MCF 10A (cell line): ENCODE data around the gene SEC24D. TPM values are rescaled to one million over a fixed set of nuclear protein-coding genes. Genes with fewer than 3 reads are reported as not detected.
"Not testable (repeated sequence)": the region's sequence is repeated elsewhere in the genome, so short reads cannot be mapped to it uniquely, and the experiment has no call there.

Source experiments
- BruUV-seq: library from RNA; stranded (reverse); fragments of 400-500 nt; replicated peaks from 2 replicates; lab custom pipeline; 2021; lab: Mats Ljungman, UMichigan
- CTCF ChIA-PET: fragments of 300-600 bp; sonication (Branson Sonifier 250); formaldehyde crosslinking; extraction: SDS; loops from one replicate; lab custom pipeline; 2021; ENCODE audit warnings: antibody characterized with exemption, inconsistent platforms; lab: Yijun Ruan, JAX
- POLR2A ChIA-PET: fragments of 300-600, 350-650 bp; sonication (Branson Sonifier 250); formaldehyde crosslinking; extraction: SDS; loops from one replicate; lab custom pipeline; 2020; ENCODE audit warnings: antibody characterized with exemption, inconsistent platforms; lab: Yijun Ruan, JAX
- DNase-seq: peaks from one replicate; pipeline ENCODE4 v3.0.0-alpha.2; 2018; ENCODE audit not compliant: unreplicated experiment
- H3K27ac Mint-ChIP-seq: one replicate; pipeline ENCODE4 v1.8.0; 2022; ENCODE audit warnings: mild to moderate bottlenecking, low read depth, mixed read lengths; ENCODE audit not compliant: unreplicated experiment
- H3K27me3 Mint-ChIP-seq: one replicate; pipeline ENCODE4 v1.8.0; 2022; ENCODE audit warnings: mixed read lengths; ENCODE audit not compliant: insufficient read depth, unreplicated experiment
- H3K36me3 Mint-ChIP-seq: one replicate; pipeline ENCODE4 v1.8.0; 2022; ENCODE audit warnings: mild to moderate bottlenecking, moderate library complexity, mixed read lengths; ENCODE audit not compliant: insufficient read depth, unreplicated experiment
- H3K4me1 Mint-ChIP-seq: one replicate; pipeline ENCODE4 v1.8.0; 2022; ENCODE audit warnings: mixed read lengths; ENCODE audit not compliant: insufficient read depth, unreplicated experiment
- H3K4me3 Mint-ChIP-seq: one replicate; pipeline ENCODE4 v1.8.0; 2022; ENCODE audit warnings: mild to moderate bottlenecking, moderate library complexity, mixed read lengths; ENCODE audit not compliant: unreplicated experiment
- H3K9me3 Mint-ChIP-seq: one replicate; pipeline ENCODE4 v1.8.0; 2022; ENCODE audit warnings: mixed read lengths; ENCODE audit not compliant: unreplicated experiment
- intact Hi-C: fragments of 100-400 bp; cut with micrococcal nuclease; formaldehyde crosslinking; loops from 2 replicates; pipeline ENCODE4 v1.14.1; 2022
- total RNA-seq: library from RNA; stranded (reverse); gene quantifications from 2 replicates; pipeline ENCODE4 v1.2.3, GENCODE V29; 2022
- TF ChIP-seq, protein P1 (sequence below): fragments of 200-600 bp; IDR thresholded peaks from one replicate; pipeline ENCODE4 v1.8.0; 2022; ENCODE audit warnings: antibody characterized with exemption, mild to moderate bottlenecking; ENCODE audit not compliant: unreplicated experiment

Gene SEC24D
- total RNA-seq, 1 experiment from 2014 or later: 117 TPM

GRCh38 chr4:118798658-118799057, 37.3 kb downstream of the SEC24D start:
- Mint-ChIP-seq H3K9me3 (no peaks in the 10 kb centered on the region), H3K4me1 (peaks cover 5% of the 10 kb centered on the region), H3K27me3 (no peaks in the 10 kb centered on the region), H3K27ac (no peak overlapping the region), H3K36me3 (peaks cover 47% of the 10 kb centered on the region), H3K4me3 (no peak overlapping the region)
- ChIA-PET POLR2A (no interaction called here), CTCF (no interaction called here)
- BruUV-seq: no TSS peak
- TF ChIP-seq, protein P1, sequence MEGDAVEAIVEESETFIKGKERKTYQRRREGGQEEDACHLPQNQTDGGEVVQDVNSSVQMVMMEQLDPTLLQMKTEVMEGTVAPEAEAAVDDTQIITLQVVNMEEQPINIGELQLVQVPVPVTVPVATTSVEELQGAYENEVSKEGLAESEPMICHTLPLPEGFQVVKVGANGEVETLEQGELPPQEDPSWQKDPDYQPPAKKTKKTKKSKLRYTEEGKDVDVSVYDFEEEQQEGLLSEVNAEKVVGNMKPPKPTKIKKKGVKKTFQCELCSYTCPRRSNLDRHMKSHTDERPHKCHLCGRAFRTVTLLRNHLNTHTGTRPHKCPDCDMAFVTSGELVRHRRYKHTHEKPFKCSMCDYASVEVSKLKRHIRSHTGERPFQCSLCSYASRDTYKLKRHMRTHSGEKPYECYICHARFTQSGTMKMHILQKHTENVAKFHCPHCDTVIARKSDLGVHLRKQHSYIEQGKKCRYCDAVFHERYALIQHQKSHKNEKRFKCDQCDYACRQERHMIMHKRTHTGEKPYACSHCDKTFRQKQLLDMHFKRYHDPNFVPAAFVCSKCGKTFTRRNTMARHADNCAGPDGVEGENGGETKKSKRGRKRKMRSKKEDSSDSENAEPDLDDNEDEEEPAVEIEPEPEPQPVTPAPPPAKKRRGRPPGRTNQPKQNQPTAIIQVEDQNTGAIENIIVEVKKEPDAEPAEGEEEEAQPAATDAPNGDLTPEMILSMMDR: no peak
- intact Hi-C loops: no loop called here
- no peak for DNase-seq

DNA sequence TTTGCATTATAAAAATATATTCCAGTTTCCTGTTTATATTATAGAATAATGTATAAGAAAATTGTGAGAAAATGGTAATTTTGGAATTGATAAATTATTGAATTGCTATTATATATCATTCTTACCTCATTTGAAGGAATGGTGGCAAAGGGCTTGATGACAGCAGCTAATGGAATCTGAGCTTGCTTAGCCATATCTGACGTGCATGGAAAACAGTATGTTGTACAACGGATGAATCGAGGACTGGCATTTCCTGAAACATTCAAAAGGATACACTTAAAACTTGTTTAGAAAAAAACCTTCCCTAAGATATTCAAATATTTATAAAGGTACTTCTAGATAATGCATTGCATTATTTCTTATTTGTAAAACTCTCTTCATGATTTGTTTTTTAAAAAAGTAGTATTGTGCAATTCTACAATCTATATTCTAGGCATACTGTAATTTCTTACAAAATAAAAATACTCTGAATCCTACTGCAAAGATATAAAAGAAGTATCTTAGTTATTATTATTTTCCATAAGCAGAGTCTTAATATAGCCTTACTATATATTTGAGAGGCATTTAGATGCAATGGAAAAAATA, 38.3 kb downstream of the SEC24D start:
- POLR2A ChIA-PET: no interaction called here
- H3K4me1 Mint-ChIP-seq: peaks cover 5% of the 10 kb centered on the region
- intact Hi-C loops: no loop called here
- TF ChIP-seq, protein P1: no peak
- H3K9me3 Mint-ChIP-seq: no peaks in the 10 kb centered on the region
- DNase-seq: no peak
- no TSS peak for BruUV-seq
- no peak overlapping the region for H3K4me3 Mint-ChIP-seq
- H3K27ac Mint-ChIP-seq: no peak overlapping the region
- no peaks in the 10 kb centered on the region for H3K27me3 Mint-ChIP-seq
- H3K36me3 Mint-ChIP-seq: peaks cover 57% of the 10 kb centered on the region
- CTCF ChIA-PET: interaction anchor here (1.1 kb wide), 1 partner anchor 56 kb away, joined by 3 read pairs; no protein-coding TSS in a partner anchor

DNA sequence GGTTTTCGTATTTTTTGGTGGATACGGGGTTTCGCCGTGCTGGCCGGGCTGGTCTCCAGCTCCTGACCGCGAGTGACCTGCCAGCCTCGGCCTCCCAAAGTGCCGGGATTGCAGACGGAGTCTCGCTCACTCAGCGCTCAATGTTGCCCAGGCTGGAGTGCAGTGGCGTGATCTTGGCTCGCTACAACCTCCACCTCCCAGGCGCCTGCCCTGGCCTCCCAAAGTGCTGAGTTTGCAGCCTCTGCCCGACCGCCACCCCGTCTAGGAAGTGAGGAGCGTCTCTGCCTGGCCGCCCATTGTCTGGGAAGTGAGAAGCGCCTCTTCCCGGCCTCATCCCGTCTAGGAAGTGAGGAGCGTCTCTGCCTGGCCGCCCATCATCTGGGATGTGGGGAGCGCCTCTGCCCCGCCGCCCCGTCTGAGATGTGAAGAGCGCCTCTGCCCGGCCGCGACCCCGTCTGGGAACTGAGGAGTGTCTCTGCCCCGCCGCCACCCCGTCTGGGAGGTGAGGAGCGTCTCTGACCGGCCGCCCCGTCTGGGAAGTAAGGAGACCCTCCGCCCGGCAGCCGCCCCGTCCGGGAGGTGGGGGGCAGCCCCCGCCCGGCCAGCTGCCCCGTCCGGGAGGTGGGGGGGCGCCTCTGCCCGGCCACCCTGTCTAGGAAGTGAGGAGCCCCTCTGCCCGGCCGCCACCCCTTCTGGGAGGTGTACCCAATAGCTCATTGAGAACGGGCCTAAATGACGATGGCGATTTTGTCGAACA, 44.1 kb downstream of the SEC24D start:
- H3K4me3 Mint-ChIP-seq, intact Hi-C loops, H3K27me3 Mint-ChIP-seq, H3K9me3 Mint-ChIP-seq, H3K27ac Mint-ChIP-seq, DNase-seq, BruUV-seq, H3K4me1 Mint-ChIP-seq, POLR2A ChIA-PET: not testable (repeated sequence)
- CTCF ChIA-PET: interaction anchor here (0.9 kb wide), 1 partner anchor 59 kb away, joined by 3 read pairs; no protein-coding TSS in a partner anchor
- H3K36me3 Mint-ChIP-seq: peaks cover 23% of the 10 kb centered on the region

- Mint-ChIP-seq H3K36me3 (peaks cover 23% of the 10 kb centered on the region), H3K9me3 (no peaks in the 10 kb centered on the region), H3K27me3 (no peaks in the 10 kb centered on the region), H3K27ac (no peak overlapping the region), H3K4me3 (no peak overlapping the region), H3K4me1 (no peaks in the 10 kb centered on the region)
- ChIA-PET POLR2A (no interaction called here), CTCF (interaction anchor here (1.5 kb wide), 1 partner anchor 95 kb away, joined by 3 read pairs; no protein-coding TSS in a partner anchor)
- intact Hi-C loops: no loop called here
- TF ChIP-seq, protein P1: no peak
- no peak for DNase-seq
- BruUV-seq: no TSS peak
These were observed 45.4 kb downstream of the SEC24D start for GRCh38 chr4:118790544-118790943.
